C4-2B (cell line): ENCODE measurements around the gene AGFG1.

Experiments
- ZFX ChIP-seq: fragments of 450-650 bp; IDR thresholded peaks from 2 replicates; pipeline ENCODE4 v1.6.1; 2017
- TF ChIP-seq, protein P1 (sequence below): fragments of 450-650 bp; conservative IDR thresholded peaks from 2 replicates; pipeline ENCODE4 v1.5.1; 2017; ENCODE audit warnings: mild to moderate bottlenecking

DNA sequence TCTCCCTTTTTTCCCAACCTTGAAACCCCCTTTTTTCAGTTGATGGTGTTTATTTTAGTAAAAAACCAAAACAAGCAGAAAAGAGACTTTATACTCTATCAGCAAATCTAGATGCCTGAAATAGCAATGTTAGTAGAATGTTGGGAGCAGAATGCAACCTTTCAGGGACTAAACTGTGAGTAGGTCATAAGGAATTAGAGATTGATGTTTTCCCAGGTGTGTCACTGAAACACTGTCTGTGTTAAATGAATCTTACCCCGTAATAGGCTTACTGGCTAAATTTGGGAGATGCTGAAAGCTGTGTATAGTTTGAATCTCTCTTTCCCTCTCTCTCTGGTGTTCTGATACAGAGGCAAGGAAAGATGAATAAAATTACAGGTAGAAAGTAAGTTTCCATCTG, 43.8 kb downstream of the AGFG1 start:
- TF ChIP-seq, protein P1, sequence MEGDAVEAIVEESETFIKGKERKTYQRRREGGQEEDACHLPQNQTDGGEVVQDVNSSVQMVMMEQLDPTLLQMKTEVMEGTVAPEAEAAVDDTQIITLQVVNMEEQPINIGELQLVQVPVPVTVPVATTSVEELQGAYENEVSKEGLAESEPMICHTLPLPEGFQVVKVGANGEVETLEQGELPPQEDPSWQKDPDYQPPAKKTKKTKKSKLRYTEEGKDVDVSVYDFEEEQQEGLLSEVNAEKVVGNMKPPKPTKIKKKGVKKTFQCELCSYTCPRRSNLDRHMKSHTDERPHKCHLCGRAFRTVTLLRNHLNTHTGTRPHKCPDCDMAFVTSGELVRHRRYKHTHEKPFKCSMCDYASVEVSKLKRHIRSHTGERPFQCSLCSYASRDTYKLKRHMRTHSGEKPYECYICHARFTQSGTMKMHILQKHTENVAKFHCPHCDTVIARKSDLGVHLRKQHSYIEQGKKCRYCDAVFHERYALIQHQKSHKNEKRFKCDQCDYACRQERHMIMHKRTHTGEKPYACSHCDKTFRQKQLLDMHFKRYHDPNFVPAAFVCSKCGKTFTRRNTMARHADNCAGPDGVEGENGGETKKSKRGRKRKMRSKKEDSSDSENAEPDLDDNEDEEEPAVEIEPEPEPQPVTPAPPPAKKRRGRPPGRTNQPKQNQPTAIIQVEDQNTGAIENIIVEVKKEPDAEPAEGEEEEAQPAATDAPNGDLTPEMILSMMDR: no peak
- TF ChIP-seq ZFX: no peak
